Left hindlimb (tissue), 1 donor: ENCODE measurements around the gene CIROP.
A peak's percentile ranks its signal among the peaks of the same experiment; 100 is the strongest.
"Not testable (repeated sequence)": the region's sequence is repeated elsewhere in the genome, so short reads cannot be mapped to it uniquely, and the experiment has no call there.

ENCODE experiments used
- DNase-seq: peaks from one replicate; pipeline ENCODE4 v3.0.0-alpha.2; 2018

Gene CIROP

DNA sequence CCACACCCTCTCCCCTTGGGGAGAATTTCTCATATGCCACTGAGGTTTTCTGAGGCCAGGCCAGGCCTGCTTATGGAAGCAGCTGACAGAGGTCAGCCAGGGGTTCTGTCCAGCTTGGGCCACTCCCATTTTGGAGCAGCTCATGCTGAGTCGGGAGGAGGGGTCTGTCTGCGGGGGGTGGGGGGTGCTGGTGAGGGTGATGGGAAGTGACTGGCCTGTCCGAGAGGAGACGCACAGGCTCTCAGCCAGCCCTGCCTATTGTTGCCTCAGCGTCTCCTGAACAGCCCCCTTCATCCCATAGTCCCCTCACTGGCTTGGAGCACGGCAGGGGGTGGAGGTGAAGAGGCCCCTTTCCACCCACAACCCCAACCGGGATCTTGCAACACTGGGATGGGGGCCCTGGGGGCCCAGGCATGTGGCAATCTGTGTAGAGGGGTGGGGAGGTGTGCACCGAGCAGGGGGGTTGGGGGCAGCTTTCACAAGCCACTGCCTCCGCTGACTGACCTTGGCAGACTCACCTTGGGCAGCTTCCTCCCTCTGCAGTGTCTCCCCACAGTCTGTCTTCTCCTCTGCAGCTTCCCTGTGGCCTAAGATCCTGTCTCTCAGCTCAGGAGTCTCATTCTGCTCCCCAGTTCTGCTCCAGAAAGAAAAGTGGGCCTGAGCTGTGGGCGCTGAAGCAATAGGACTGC lies 8.8 kb upstream of the CIROP start:
- no peak for DNase-seq

DNA sequence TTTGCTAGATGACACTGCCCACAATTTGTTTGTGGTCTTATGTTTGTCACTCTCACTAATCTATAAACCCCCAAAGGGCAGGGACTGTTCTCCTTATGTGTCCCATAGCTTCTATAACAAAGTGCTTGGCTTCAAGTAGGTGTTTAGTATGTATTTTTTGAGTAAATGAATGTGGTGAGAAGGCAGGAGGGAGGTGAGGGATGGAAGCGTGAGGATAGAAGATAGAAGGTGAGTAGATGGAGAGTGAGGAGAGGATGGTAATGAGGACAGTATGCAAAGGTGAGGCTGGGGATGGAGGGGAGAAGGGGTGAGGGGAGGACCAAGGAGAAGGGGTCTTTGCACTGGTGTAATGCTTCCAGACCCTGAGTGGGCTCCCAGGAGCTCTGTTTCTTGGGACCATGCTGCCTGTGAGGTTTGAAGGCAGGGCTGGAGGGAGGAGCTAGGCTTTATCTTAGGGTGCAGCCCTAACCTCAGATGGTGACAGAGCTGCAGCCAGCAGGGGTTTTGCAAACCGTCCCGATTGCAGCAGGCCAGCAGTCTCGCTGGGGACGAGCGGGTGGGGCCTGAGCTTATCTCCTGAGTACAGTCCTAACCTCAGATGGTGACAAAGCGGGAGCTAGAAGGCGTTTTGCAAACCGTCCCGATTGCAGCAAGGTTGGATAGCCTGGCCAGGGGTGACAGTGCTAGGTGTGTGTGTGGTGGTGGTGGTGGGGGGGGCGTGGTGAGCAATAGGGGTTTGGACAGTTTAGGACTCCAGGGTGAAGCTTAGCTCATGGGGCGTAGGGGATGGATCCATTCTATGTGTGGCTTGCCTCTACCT lies 7.8 kb upstream of the CIROP start:
- no peak for DNase-seq

DNA sequence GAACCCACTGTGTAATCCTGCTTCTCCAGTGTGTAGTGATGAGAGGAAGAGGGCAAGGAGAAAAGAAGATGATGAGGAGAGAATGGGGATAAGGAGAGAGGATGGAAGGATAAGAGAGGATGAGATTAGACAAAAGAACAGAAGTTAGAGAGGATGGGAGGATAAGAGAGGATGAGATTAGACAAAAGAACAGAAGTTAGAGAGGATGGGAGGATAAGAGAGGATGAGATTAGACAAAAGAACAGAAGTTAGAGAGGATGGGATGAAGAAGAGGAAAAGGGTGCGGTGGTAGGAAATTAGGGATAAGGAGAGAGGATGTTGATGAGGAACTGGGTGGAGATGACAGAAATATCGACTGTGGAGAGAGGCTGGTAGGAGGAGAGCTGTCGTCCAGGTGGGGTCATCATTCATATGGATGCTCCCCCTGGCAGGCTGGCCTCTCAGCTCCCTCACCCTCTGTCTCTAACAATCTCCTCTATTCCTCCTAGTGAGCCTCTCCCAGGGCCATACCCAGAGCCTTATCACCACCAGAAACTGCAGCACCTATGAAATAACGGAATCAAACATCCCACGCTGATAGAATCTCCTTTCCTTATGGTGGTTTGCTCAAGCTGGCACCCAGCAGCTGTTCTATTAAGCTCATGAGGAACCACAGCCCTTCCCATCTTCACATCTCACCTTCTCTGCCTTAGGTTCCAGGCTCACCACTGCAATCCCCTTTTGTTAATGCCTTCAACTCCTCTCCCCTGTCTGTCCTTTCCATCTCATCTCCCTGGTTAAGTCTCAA lies 6.0 kb upstream of the CIROP start:
- DNase-seq: no peak

DNA sequence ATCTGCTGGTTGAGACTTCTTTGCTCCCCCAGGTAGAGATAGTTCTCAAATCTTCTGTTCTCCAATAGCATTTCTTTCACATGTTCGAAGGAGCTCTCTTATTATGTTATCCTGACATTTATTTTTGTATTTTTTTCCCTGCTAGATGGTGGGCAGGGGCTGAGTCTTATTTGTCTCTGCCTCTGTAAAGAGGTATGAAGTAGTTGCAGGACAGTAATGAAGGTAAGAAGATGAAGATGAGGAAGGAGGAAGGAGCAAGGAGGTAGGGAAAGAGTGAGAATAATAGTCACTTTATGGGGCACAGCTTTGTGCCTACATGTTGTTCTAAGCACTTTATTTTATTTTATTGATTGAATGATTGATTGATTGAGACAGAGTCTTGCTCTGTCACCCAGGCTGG lies 5.0 kb upstream of the CIROP start:
- DNase-seq: no peak

DNA sequence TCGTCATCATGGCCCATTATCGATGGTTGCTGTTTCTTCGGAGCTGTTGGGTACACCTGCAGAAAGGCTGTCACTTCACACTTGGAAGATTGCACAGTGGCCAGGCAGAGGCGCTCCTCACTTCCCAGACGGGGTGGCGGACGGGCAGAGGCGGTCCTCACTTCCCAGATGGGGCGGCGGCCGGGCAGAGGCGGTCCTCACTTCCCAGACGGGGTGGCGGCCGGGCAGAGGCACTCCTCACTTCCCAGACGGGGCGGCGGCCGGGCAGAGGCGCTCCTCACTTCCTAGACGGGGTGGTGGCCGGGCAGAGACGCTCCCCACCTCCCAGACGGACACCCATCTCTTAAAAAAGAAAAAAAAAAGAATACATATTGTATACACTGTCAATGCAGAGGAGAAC lies 3.4 kb upstream of the CIROP start:
- not testable (repeated sequence) for DNase-seq

DNA sequence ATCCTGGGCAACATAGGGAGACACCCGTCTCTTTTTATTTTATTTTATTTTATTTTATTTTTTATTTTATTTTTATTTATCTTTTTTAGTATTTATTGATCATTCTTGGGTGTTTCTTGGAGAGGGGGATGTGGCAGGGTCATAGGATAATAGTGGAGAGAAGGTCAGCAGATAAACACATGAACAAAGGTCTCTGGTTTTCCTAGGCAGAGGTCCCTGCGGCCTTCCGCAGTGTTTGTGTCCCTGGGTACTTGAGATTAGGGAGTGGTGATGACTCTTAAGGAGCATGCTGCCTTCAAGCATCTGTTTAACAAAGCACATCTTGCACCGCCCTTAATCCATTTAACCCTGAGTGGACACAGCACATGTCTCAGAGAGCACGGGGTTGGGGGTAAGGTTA lies 2.8 kb upstream of the CIROP start:
- not testable (repeated sequence) for DNase-seq

DNA sequence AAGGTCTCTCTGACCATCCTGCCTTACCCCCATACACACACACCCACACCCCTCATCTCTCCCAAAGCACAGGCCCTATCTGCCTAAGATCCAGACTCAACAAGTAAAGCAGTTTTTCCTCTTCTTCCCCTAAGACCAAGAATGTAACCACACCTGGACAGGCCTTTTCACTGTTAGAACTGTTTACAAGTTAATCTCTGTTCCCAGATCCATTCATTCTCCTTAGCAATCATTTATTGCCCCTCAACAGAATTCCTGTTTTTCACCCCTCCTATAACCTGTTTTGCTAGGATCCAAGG lies 1.9 kb upstream of the CIROP start:
- DNase-seq: no peak

DNA sequence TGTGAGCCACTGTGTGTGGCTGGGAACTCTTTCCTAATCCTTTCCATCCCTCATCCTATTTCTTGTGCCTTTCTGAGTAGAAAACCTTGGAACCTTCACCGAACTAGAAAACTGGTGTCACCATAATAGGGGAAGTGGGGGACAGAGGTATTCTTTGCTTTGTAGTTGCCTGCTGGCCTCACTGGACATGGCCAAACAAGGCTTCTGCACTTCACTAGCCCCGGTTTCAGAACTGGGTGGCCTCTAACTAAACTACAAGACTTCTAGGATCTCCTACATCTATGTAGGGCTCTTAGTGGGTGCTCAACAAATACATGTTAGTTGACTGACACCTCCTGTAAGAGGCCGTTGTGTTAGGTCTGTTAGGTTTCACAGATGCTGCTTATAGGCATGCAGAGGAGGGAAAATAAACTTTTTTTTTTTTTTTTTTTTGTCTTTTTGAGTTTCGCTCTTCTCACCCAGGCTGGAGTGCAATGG lies 597 bp upstream of the CIROP start:
- no peak for DNase-seq

DNA sequence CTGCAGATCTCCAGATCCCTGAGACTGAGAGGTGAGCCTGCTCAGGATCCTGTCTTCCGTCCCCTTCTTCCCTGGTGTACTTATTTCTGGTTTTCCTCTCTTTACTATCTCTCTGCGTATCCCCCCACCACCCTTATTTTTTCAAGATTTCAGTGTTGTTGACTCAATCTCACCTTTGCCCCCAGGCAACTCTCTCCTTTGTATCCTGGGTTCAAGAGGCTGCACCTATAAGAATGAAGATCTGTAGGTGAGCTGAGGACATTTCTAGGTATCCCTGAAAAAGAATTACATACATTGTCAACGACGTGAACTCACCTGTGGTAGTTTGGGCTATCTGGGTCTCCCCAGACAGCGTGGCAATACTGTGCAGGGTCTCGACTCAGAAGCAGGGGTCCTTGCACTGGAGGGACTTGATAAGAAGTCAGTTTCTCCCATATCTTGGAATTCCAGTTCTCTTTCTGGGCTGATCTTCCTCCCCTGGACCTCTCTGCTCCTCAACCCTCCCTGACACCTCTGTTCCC lies 659 bp downstream of the CIROP start:
- DNase-seq: no peak

DNA sequence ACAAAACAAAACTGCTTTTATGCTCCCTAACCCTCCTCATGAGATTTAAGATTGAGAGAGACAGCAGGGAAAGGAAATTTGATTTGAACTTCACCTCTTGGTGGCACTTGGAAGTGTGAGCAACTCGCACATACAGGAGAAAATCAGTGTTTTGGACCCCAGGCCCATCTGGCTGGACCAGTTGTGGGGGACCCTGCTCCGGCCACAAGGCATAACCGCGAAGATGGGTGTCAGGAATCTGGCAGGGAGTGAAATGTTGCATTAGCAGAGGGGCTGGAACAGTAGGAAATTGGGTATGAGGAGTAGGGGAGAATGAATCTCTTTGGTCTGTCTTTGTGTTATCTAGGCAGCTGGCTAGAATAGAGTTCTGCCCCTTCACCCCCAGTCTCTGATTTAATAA lies 1.2 kb downstream of the CIROP start:
- no peak for DNase-seq

DNA sequence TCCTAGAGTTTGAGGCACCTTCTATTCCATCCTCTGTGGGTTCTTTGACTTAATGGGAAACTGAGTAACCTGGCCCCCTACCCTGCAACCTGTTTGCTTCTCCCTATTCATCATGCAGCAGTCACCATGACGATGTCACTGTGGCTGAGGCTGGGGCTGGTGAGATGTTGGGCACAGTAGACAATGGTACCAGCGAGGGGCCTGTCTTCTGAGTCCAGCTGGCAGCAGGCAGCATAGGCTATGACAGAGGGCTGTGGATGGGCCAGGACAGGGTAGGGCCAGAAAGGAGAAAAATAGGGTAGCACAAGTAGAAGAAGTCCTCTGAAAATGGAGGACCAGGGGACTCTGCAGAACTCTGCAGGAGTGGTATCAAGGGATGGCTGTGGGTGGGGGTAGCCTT lies 2.0 kb downstream of the CIROP start:
- no peak for DNase-seq

DNA sequence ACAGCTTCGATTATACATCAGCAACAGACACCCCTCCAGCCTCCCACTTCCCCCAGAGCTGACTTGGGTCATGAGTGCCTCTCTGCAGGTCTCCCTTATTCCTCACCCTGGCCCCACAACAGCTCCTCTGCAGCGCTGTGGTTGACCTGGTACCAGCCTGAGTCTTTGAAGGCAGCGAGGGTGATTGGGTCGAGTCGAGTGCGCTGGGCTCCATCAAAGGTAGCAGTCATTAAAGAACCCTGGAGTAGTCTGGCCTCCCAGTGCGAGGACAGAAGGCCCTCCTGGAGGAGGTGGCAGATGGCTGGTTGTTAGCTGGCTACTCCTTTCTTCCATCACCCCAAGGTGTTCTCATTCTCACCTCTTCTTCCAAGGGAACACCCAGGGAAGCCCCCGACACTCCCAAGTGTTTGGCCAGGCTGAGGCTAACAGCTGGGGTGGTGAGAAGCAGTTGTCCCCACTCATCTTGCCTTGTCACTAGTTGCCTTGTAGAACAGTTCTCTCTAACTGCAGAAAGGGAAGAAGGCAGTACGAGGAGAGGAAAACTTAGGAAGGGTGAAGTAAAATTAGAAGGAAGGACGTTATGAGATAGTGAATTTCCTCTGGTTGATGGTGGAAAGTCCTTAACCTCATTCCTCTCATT lies 2.7 kb downstream of the CIROP start:
- no peak for DNase-seq

DNA sequence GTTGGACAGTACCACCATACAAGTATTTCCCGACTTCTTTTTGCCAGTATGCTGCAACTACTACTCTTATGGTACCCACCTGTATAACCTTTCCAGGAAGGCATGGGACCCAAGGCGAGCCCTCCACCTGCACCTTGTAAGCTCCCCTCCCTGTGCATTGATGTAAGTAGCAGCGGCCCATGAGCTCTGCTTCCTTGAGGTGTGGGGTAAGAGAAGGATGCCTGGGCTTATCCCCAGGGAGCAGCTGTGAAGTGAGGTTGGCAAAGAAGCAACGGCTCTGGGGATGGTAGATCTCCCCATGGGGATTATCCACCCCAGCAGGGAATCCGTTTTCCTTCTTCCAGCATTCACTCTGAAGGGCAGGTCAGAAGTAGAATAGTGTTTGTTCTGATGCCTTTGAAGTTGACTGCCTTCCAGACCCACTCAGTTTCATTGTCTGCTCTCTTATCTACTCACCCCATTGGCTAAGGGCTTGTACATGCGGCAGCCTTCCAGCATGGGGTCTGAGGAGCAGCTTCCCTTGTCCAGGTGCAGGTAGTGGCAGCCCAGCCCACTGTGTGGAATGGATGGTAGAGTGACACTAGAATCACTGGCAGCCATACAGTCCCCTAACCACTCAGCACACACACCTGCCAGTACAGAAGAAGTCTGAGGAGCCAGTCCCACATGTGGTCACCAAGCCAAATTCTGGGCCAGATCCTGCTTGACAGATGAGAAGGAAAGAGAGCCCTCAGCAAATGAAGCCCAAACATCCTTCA lies 3.4 kb downstream of the CIROP start:
- no peak for DNase-seq

DNA sequence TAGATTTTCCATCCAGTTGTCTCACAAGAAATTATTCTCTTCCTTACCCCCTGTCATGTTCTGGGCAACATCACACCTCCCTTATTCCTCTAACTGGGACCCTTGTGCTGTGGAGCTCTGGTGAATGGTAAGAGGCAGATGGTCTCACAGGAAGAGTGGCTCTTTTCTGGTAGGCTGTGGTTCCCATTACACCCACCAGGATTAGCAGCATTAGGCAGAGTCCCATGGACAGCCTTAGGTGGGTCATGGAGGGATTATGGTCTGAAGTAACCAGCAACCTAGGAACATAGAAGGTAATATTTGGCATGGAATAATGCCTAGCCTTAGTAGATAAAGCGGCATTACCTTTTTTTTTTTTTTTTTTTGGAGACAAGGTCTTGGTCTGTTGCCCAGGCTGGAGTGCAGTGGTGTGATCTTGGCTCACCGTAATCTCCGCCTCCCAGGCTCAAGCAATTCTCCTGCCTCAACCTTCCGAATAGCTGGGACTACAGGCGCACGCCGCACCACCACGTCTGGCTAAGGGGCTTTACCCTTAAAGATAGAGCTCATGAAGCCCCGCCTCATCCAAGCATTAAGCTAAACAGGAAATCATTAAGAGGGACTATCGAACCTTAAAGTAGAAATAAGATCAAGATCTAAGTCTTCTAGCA lies 5.5 kb downstream of the CIROP start:
- DNase-seq: no peak

DNA sequence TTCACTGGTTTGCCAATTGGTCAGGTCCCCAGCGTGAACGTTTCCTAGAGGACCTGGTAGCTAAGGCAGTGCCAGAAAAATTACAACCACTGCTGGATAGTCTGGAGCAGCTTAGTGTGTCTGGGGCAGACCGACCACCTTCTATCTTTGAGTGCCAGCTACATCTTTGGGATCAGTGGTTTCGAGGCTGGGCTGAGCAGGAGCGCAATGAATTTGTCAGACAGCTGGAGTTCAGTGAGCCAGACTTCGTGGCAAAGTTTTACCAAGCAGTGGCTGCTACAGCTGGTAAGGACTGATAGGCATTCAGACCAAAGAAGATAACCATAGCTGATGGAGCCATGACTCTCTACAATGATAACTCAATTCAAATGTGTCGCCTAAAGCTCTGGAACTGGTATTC lies 7.0 kb downstream of the CIROP start:
- DNase-seq: no peak

DNA sequence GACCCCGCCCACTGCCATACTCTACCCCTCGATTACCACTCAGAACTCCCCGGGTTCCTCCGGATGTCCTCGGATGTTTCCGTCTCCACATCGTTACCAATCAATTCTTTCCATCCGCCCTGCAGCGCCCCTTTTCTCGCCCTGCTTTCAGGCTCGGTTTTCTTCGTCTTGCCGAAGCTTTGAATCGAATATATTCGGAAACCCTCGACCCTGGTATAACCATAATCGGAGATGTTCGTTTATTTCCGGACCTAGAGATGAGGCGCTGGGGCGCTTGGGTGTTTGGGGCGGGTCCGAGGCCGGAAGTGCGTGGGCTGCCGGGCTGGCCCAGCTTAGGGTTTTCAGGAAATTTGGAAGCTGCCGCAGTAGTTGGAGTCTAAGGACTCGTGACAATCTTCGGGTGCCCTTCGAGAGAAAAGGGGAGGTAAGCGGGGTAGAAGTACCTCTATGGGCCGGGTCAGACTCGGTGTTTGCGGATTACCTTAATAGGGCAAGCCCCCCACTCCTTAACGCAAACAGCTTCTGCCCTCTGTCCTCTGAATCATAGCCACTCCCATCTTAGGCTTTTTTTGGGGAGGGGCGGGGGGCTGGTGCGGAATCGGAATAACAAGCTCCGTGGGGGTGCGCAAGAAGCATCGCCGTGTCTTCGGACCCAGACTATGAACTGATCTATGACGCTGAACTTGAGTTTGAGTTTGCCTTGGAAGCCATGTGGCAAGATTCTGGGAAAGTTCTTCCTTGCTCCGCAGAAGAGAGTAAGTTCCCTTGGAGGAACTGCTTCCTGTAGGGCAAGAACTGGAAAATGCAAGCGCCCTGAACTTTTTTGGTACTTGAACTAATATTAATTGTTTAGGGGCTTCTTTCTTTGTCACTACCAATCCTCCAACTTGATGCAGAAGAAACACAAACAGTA lies 9.3 kb downstream of the CIROP start, which contains the start of gene C14orf119:
C14orf119 (plus strand) TSS at position 310 of the 913 bp plus-strand sequence. CDS start 2,154 bp downstream, outside the sequence.
- peak; percentile 100 for DNase-seq

DNA sequence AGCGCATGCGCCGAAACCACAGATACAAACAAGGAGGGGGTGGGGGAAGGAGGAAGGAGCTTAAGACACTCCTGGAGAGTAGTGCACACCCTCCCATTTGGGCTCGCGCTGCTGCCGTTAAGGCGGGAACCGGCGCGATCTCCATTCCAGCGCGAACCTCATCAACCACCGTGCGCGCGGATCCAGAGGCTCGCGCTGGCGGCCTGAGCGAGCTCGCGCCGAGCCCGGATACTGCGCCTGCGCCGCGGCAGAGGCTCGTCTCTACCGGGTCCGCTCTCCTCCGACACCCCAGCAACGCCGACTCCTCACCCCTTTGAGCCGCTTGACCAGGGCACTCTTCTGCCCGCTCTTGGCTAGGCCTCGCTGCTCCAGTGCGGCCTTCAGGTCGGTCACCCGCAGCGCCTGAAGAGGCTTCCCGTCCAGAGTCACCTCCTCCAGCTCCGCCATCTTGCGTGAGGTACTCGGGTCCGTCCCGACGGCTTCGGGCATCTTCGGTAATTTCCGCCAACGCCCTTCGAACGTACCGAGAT lies 10.1 kb downstream of the CIROP start, which contains the start of gene ACIN1:
ACIN1 (minus strand) TSS at position 471 of the 530 bp plus-strand sequence; CDS start at position 447, 24 bp downstream.
- peak; percentile 88 for DNase-seq

DNA sequence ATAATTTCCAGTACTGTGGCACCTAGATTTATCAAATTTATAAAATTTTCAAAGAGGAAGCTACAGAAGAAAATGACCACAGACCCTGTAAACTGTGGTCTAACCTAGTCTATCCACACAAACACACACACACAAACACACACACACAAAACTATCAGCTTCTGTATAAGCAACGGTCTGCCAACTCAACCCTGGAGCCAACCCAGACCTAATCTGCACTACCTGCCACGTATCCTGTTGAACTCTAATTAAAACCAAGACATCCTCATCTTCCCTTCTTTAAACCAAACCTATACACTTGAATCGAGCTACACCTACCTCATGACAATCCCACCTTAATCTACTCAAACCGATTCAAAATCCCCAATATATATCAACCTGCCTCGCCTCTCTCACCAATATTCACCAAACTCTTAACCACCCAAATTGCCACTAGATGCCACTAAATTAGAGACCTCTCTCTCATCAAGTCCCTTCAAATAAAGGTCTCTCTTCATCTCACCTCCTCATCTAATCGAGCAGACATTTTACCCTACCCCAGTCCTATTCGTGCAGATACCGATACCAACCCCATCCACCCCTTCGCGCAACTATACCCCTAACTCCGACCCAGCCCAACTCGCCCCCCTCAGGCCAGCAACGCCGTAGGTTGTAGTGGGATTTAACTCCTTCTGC lies 10.7 kb downstream of the CIROP start:
- no peak for DNase-seq

DNA sequence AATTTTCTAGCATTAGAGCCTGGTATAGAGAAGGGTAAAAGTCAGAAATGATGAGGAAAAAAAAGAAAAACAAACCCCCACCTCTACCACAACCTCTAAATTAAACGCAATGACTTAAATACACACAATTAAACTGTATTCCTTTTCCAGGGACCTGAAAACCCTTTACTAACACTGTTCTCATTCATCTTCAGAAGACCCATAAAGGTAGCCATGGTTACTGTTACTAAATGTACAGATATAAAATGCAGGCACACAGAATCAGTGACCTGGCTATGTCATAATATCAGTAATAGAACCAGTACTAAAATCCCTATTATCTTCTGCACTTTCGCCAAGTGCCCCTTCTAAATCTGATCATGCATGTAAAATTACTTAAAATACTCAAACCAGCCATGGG lies 11.3 kb downstream of the CIROP start:
- no peak for DNase-seq
